WTC11 (cell line): Measurements from ENCODE around the gene KRTAP19-1. TPM values are rescaled to one million over a fixed set of nuclear protein-coding genes. Genes with fewer than 3 reads are reported as not detected.
A peak's percentile ranks its signal among the peaks of the same experiment; 100 is the strongest.

Experiments used
- ATAC-seq: fragments of 200-7000 bp; cut with Tn5 transposase; 2 replicates; pipeline ENCODE4 v1.10.0; 2021; ENCODE audit warnings: mild to moderate bottlenecking, moderate library complexity
- CTCF ChIA-PET: fragments of 300-600 bp; sonication (Branson Sonifier 250); formaldehyde crosslinking; loops from one replicate; lab custom pipeline; 2021; ENCODE audit warnings: antibody characterized with exemption; lab: Charles Lee
- POLR2A ChIA-PET: fragments of 350-600 bp; sonication (Branson Sonifier 250); formaldehyde crosslinking; loops from one replicate; lab custom pipeline; 2021; ENCODE audit warnings: antibody characterized with exemption; lab: Charles Lee
- DNase-seq: peaks from one replicate; pipeline ENCODE4 v3.0.0; 2021; ENCODE audit warnings: low spot score
- H3K27ac Mint-ChIP-seq: 2 replicates; pipeline ENCODE4 v1.8.0; 2021; ENCODE audit warnings: mixed read lengths
- H3K27me3 Mint-ChIP-seq: 2 replicates; pipeline ENCODE4 v1.8.0; 2021; ENCODE audit warnings: low read depth, mild to moderate bottlenecking, moderate library complexity, mixed read lengths
- H3K36me3 Mint-ChIP-seq: 2 replicates; pipeline ENCODE4 v1.8.0; 2021; ENCODE audit warnings: mixed read lengths
- H3K4me1 Mint-ChIP-seq: 2 replicates; pipeline ENCODE4 v1.8.0; 2022; ENCODE audit warnings: mixed read lengths
- H3K4me3 Mint-ChIP-seq: 2 replicates; pipeline ENCODE4 v1.8.0; 2021; ENCODE audit warnings: mild to moderate bottlenecking, moderate library complexity, mixed read lengths
- H3K9me3 Mint-ChIP-seq: 2 replicates; pipeline ENCODE4 v1.8.0; 2021; ENCODE audit warnings: mixed read lengths
- ELF4 ChIP-seq: sonication (generic); formaldehyde crosslinking; IDR thresholded peaks from 2 replicates; pipeline ENCODE4 v1.8.1; 2022; ENCODE audit warnings: low read depth, mild to moderate bottlenecking, moderate library complexity, missing genetic modification reagents
- FOXJ3 ChIP-seq: sonication (generic); formaldehyde crosslinking; IDR thresholded peaks from 2 replicates; pipeline ENCODE4 v1.9.0; 2021; ENCODE audit warnings: missing genetic modification reagents, mild to moderate bottlenecking, borderline replicate concordance
- FOXK1 ChIP-seq: sonication (generic); formaldehyde crosslinking; IDR thresholded peaks from 2 replicates; pipeline ENCODE4 v1.8.0; 2022; ENCODE audit warnings: mild to moderate bottlenecking, moderate library complexity, missing genetic modification reagents
- GABPB1 ChIP-seq: sonication (generic); formaldehyde crosslinking; IDR thresholded peaks from 2 replicates; pipeline ENCODE4 v1.8.1; 2023; ENCODE audit warnings: mild to moderate bottlenecking, missing genetic modification reagents
- GRHL2 ChIP-seq: fragments of 250-450 bp; sonication (Bioruptor Pico); IDR thresholded peaks from 2 replicates; pipeline ENCODE4 v1.8.0; 2022; ENCODE audit warnings: mild to moderate bottlenecking, moderate library complexity; ENCODE audit not compliant: insufficient replicate concordance, severe bottlenecking
- MYBL2 ChIP-seq: sonication (generic); formaldehyde crosslinking; IDR thresholded peaks from 2 replicates; pipeline ENCODE4 v1.8.1; 2023; ENCODE audit warnings: mild to moderate bottlenecking, moderate library complexity, missing genetic modification reagents
- RORB ChIP-seq: fragments of 250-450 bp; sonication (Bioruptor Pico); IDR thresholded peaks from 2 replicates; pipeline ENCODE4 v1.9.0; 2021; ENCODE audit warnings: mild to moderate bottlenecking
- TEAD1 ChIP-seq: sonication (generic); formaldehyde crosslinking; IDR thresholded peaks from 2 replicates; pipeline ENCODE4 v1.8.0; 2022; ENCODE audit warnings: mild to moderate bottlenecking, missing genetic modification reagents
- ZBTB21 ChIP-seq: sonication (generic); formaldehyde crosslinking; IDR thresholded peaks from 2 replicates; pipeline ENCODE4 v1.8.1; 2023; ENCODE audit warnings: mild to moderate bottlenecking, missing genetic modification reagents, borderline replicate concordance
- ZNF121 ChIP-seq: sonication (generic); formaldehyde crosslinking; IDR thresholded peaks from 2 replicates; pipeline ENCODE4 v1.8.0; 2023; ENCODE audit warnings: missing genetic modification reagents
- ZNF416 ChIP-seq: fragments of 250-450 bp; sonication (Bioruptor Pico); IDR thresholded peaks from 2 replicates; pipeline ENCODE4 v1.9.0; 2021; ENCODE audit warnings: mild to moderate bottlenecking, inconsistent platforms
- total RNA-seq: library from RNA; stranded (reverse); gene quantifications from 3 replicates; pipeline ENCODE4 v1.2.3, GENCODE V29; 2021
- TF ChIP-seq, protein P1 (sequence below): sonication (generic); formaldehyde crosslinking; IDR thresholded peaks from 2 replicates; pipeline ENCODE4 v1.8.1; 2023; ENCODE audit warnings: mild to moderate bottlenecking, missing genetic modification reagents
- TF ChIP-seq, protein P2 (sequence below): sonication (generic); formaldehyde crosslinking; IDR thresholded peaks from 2 replicates; pipeline ENCODE4 v1.8.1; 2022; ENCODE audit warnings: low read depth, mild to moderate bottlenecking, moderate library complexity, missing genetic modification reagents, borderline replicate concordance
- TF ChIP-seq, protein P3 (sequence below): sonication (generic); formaldehyde crosslinking; IDR thresholded peaks from 2 replicates; pipeline ENCODE4 v1.8.0; 2022; ENCODE audit warnings: mild to moderate bottlenecking, missing genetic modification reagents
- TF ChIP-seq, protein P4 (sequence below): fragments of 200-600 bp; IDR thresholded peaks from 2 replicates; pipeline ENCODE4 v1.8.0; 2022; ENCODE audit warnings: antibody characterized with exemption
- TF ChIP-seq, protein P5 (sequence below): sonication (generic); formaldehyde crosslinking; IDR thresholded peaks from 2 replicates; pipeline ENCODE4 v1.8.1; 2022; ENCODE audit warnings: mild to moderate bottlenecking, moderate library complexity, missing genetic modification reagents
- TF ChIP-seq, protein P6 (sequence below): fragments of 250-450 bp; sonication (Bioruptor Pico); IDR thresholded peaks from 2 replicates; pipeline ENCODE4 v1.9.0; 2021; ENCODE audit warnings: mild to moderate bottlenecking, borderline replicate concordance
- TF ChIP-seq, protein P7 (sequence below): fragments of 250-450 bp; sonication (Bioruptor Pico); conservative IDR thresholded peaks from 2 replicates; pipeline ENCODE4 v1.9.0; 2021; ENCODE audit warnings: mild to moderate bottlenecking

Gene KRTAP19-1
- total RNA-seq, 1 experiment from 2014 or later = not detected

DNA sequence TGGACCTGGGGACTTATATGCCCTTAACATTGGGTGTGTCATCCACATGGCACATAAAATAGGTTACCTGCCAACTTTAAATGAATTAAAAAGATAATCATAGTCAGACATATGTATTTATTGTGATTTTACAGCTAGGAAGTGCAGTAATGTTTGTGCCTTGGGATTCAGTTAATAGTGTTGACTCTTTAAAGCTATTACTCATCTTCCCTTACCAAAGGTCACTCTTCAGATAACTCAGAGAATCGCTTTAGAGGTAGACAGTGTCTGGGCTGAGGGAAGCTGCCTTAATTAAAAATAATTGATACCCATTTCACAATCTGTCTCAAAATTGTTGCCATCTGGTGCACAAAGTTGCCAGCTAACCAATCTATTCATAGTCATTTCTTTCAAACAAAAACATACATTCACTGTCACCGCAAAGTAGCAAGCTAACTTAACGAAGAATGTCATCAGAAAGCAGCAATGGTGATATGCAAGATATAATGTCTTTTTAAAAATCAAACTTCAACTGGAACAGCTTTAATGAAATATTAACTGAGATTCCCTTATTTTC lies 43.1 kb downstream of the KRTAP19-1 start (continued):
- TF ChIP-seq, protein P1, sequence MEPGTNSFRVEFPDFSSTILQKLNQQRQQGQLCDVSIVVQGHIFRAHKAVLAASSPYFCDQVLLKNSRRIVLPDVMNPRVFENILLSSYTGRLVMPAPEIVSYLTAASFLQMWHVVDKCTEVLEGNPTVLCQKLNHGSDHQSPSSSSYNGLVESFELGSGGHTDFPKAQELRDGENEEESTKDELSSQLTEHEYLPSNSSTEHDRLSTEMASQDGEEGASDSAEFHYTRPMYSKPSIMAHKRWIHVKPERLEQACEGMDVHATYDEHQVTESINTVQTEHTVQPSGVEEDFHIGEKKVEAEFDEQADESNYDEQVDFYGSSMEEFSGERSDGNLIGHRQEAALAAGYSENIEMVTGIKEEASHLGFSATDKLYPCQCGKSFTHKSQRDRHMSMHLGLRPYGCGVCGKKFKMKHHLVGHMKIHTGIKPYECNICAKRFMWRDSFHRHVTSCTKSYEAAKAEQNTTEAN (CRISPR knock-in tag) = no peak
- TF ChIP-seq, protein P2, sequence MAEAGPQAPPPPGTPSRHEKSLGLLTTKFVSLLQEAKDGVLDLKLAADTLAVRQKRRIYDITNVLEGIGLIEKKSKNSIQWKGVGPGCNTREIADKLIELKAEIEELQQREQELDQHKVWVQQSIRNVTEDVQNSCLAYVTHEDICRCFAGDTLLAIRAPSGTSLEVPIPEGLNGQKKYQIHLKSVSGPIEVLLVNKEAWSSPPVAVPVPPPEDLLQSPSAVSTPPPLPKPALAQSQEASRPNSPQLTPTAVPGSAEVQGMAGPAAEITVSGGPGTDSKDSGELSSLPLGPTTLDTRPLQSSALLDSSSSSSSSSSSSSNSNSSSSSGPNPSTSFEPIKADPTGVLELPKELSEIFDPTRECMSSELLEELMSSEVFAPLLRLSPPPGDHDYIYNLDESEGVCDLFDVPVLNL (CRISPR knock-in tag) = no peak
- no peak for TF ChIP-seq FOXK1

DNA sequence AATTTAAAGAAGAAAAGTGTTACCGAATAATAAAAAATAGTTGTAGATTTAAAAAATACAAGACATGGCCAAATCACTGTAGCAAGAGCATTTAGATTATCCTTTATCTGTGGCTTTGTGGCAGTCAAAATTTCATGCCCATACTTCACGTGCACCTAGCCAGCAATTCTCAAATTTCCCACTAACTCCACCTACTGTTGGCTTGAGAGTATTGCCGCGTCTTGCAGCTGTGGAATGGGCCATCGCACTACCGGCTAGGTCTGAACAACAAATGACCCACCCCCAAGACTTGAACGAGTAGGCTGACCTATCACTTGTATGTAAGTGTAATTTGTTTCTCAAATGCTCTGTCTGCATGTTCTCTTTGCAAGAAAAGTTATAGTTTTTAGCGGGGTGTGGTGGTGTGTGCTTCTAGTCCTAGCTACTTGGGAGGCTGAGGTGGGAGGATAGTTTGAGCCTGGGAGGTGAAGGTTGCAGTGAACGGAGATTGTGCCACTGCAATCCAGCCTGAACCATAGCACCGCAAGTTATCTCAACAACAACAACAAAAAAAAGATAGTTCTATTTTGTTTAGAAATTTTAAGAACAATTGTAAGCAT lies 46.0 kb downstream of the KRTAP19-1 start:
- ATAC-seq (peak; percentile 98), DNase-seq (peak; percentile 64)
- H3K27ac Mint-ChIP-seq = no peak overlapping the region
- no peaks in the 10 kb centered on the region for H3K36me3 Mint-ChIP-seq
- TF ChIP-seq ZNF416 (CRISPR knock-in tag) = no peak
- TF ChIP-seq, protein P3, sequence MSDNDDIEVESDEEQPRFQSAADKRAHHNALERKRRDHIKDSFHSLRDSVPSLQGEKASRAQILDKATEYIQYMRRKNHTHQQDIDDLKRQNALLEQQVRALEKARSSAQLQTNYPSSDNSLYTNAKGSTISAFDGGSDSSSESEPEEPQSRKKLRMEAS (CRISPR knock-in tag) = peak; percentile 23; the same call in 1 of the 2 replicates
- TF ChIP-seq, protein P4, sequence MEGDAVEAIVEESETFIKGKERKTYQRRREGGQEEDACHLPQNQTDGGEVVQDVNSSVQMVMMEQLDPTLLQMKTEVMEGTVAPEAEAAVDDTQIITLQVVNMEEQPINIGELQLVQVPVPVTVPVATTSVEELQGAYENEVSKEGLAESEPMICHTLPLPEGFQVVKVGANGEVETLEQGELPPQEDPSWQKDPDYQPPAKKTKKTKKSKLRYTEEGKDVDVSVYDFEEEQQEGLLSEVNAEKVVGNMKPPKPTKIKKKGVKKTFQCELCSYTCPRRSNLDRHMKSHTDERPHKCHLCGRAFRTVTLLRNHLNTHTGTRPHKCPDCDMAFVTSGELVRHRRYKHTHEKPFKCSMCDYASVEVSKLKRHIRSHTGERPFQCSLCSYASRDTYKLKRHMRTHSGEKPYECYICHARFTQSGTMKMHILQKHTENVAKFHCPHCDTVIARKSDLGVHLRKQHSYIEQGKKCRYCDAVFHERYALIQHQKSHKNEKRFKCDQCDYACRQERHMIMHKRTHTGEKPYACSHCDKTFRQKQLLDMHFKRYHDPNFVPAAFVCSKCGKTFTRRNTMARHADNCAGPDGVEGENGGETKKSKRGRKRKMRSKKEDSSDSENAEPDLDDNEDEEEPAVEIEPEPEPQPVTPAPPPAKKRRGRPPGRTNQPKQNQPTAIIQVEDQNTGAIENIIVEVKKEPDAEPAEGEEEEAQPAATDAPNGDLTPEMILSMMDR = peak; percentile 36; the same call in 1 of the 2 replicates
- TF ChIP-seq, protein P5, sequence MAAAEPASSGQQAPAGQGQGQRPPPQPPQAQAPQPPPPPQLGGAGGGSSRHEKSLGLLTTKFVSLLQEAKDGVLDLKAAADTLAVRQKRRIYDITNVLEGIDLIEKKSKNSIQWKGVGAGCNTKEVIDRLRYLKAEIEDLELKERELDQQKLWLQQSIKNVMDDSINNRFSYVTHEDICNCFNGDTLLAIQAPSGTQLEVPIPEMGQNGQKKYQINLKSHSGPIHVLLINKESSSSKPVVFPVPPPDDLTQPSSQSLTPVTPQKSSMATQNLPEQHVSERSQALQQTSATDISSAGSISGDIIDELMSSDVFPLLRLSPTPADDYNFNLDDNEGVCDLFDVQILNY (CRISPR knock-in tag) = no peak
- H3K4me1 Mint-ChIP-seq = peaks cover 14% of the 10 kb centered on the region
- ChIA-PET POLR2A (interaction anchor here (1.4 kb wide), 1 partner anchor 25 kb away, joined by 3 read pairs; no protein-coding TSS in a partner anchor), CTCF (interaction anchor here (0.6 to 2.4 kb wide), 15 partner anchors 9 to 1550 kb away, joined by 3 to 29 read pairs (median 4); partner anchors contain the start of gene KRTAP13-3)
- no peak overlapping the region for H3K4me3 Mint-ChIP-seq
- no peaks in the 10 kb centered on the region for H3K27me3 Mint-ChIP-seq
- H3K9me3 Mint-ChIP-seq = no peaks in the 10 kb centered on the region

GRCh38 chr21:30430170-30430655 lies 50.0 kb downstream of the KRTAP19-1 start, which contains the start of gene KRTAP13-4:
Gene KRTAP13-4, plus strand, starts transcription at chr21:30430220. Its CDS starts 56 bp downstream, at chr21:30430276.
- POLR2A ChIA-PET = no interaction called here
- H3K36me3 Mint-ChIP-seq = no peaks in the 10 kb centered on the region
- H3K27ac Mint-ChIP-seq = no peak within 1 kb of the TSS
- H3K4me3 Mint-ChIP-seq = no peak within 1 kb of the TSS
- no peaks in the 10 kb centered on the region for H3K9me3 Mint-ChIP-seq
- CTCF ChIA-PET = interaction anchor here (1.3 kb wide), 1 partner anchor 85 kb away, joined by 4 read pairs; no protein-coding TSS in a partner anchor
- H3K27me3 Mint-ChIP-seq = no peaks in the 10 kb centered on the region
- peaks cover 38% of the 10 kb centered on the region for H3K4me1 Mint-ChIP-seq
- ATAC-seq = no peak
- DNase-seq = peak; percentile 10
- TF ChIP-seq, protein P6, sequence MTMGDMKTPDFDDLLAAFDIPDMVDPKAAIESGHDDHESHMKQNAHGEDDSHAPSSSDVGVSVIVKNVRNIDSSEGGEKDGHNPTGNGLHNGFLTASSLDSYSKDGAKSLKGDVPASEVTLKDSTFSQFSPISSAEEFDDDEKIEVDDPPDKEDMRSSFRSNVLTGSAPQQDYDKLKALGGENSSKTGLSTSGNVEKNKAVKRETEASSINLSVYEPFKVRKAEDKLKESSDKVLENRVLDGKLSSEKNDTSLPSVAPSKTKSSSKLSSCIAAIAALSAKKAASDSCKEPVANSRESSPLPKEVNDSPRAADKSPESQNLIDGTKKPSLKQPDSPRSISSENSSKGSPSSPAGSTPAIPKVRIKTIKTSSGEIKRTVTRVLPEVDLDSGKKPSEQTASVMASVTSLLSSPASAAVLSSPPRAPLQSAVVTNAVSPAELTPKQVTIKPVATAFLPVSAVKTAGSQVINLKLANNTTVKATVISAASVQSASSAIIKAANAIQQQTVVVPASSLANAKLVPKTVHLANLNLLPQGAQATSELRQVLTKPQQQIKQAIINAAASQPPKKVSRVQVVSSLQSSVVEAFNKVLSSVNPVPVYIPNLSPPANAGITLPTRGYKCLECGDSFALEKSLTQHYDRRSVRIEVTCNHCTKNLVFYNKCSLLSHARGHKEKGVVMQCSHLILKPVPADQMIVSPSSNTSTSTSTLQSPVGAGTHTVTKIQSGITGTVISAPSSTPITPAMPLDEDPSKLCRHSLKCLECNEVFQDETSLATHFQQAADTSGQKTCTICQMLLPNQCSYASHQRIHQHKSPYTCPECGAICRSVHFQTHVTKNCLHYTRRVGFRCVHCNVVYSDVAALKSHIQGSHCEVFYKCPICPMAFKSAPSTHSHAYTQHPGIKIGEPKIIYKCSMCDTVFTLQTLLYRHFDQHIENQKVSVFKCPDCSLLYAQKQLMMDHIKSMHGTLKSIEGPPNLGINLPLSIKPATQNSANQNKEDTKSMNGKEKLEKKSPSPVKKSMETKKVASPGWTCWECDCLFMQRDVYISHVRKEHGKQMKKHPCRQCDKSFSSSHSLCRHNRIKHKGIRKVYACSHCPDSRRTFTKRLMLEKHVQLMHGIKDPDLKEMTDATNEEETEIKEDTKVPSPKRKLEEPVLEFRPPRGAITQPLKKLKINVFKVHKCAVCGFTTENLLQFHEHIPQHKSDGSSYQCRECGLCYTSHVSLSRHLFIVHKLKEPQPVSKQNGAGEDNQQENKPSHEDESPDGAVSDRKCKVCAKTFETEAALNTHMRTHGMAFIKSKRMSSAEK (CRISPR knock-in tag) = no peak
- TF ChIP-seq ZBTB21 (CRISPR knock-in tag) (no peak), ZNF121 (CRISPR knock-in tag) (no peak), ELF4 (CRISPR knock-in tag) (no peak), FOXJ3 (no peak), TEAD1 (CRISPR knock-in tag) (no peak), RORB (CRISPR knock-in tag) (no peak), MYBL2 (CRISPR knock-in tag) (no peak), GRHL2 (no peak), GABPB1 (no peak)
- TF ChIP-seq, protein P7, sequence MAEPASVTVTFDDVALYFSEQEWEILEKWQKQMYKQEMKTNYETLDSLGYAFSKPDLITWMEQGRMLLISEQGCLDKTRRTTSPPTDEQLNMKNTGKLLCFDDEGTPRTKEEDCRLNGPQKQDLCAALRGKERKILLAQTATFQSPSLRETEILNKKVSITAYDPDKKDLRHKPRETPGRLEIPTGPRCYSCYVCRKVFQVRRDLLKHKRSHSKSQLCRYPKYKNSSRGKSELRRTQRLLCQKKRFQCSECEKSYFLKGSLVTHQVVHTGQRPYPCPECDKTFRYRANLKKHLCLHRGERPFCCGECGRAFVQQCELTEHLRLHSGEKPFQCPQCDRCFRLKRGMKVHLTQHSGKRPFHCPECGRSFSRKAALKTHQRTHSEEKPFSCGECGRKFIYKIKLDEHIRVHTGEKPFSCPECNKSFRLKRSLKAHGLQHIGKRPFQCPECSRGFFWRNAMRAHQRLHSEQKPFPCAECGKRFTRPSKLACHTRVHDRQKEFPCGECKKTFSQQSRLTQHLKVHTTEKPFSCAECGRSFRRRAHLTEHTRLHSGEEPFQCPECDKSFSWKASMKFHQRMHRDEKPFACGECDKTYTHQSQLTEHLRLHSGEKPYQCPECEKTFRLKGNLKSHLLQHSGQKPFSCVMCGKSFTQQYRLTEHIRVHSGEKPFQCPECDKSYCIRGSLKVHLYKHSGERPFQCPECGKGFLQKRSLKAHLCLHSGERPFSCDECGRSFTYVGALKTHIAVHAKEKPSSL (CRISPR knock-in tag) = no peak
- TF ChIP-seq, protein P3 (CRISPR knock-in tag) = no peak
